Measurements from ENCODE around the gene BOLA3. TPM values are rescaled to one million over a fixed set of nuclear protein-coding genes. Genes with fewer than 3 reads are reported as not detected.
"Not testable (repeated sequence)": the region's sequence is repeated elsewhere in the genome, so short reads cannot be mapped to it uniquely, and the experiment has no call there.

BOLA3 gene
- total RNA-seq, 1 donor from 2014 or later: 35.6 TPM

DNA sequence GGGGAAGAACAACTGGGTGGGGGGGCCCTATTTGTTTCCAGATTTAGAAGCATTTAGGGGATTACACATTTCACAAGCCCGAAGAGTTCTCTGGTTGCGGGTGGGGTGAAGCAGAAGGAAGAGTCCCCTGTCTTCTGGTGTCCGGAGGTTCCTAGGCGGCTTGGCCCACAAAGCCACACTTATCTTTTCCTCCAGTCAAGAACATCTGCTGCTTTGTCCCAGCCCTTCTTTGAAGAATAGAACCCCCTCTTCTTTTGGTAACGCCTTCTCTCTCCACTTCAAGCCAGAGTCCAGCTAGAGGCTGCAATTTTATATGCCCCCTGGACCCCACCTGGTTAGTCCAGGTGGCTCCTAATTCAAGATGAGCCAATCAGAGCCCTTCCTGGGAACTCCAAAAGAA is 15.8 kb downstream of the BOLA3 start:
- Mint-ChIP-seq H3K27ac (no peak overlapping the region), H3K36me3 (peaks cover 10% of the 10 kb centered on the region), H3K4me3 (no peak overlapping the region)

DNA sequence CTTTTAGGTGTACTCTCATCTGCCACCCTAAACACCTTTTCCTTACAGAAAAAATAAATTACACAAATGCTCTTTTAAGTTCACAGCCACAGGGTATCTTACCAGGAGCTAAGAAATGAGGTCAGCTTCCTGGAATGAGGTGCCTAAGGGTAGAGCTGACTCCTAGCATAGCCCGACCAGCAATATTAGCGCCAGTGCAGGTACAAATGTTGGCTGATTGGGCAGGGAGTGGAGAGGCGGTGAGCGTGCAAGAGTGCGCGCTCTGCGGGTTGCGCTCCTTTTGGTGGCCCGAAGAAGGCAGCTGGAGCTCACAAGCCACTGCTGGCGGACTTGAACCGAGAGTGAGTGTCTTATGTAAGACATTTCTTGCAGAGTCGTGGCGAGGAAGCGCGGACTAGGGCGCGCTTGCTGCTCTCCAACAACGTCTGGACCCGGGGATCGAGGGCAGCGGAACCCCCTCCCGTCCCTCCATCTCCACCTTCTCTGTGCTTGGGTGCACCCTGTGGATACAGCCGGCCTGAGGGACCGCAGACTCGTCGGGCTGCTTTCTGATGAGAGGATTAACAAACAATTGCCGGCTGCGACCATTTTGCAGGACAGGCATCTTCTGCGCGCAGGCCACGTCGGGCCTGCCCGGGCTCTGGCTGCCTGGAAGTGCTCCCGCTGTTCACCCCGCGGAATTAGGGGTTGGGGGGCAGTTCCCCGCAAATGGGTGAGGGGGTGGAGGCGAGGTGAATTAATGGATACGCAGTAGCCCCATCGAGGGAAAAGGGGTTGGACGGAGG is 17.3 kb downstream of the BOLA3 start:
- TF ChIP-seq CTCF (conservative IDR thresholded peaks at IDR 0.05): no peak
- DNase-seq (ENCODE audit: extremely low spot score, unreplicated experiment): no peak

More for the DNA sequence above, 15.8 kb downstream of the BOLA3 start:
- TF ChIP-seq CTCF (conservative IDR thresholded peaks at IDR 0.05): no peak
- DNase-seq (ENCODE audit: extremely low spot score, unreplicated experiment): no peak
- Mint-ChIP-seq H3K9me3 (no peaks in the 10 kb centered on the region), H3K4me1 (ENCODE audit: unreplicated experiment) (no peaks in the 10 kb centered on the region), H3K27me3 (peaks cover 3% of the 10 kb centered on the region)

GRCh38 chr2:74128206-74128605 is 19.5 kb downstream of the BOLA3 start:
- Mint-ChIP-seq H3K9me3 (no peaks in the 10 kb centered on the region), H3K36me3 (peaks cover 3% of the 10 kb centered on the region), H3K27ac (no peak overlapping the region)

More for the DNA sequence above, 17.3 kb downstream of the BOLA3 start:
- Mint-ChIP-seq H3K9me3 (no peaks in the 10 kb centered on the region), H3K27me3 (peaks cover 3% of the 10 kb centered on the region), H3K27ac (no peak overlapping the region), H3K36me3 (peaks cover 10% of the 10 kb centered on the region), H3K4me3 (no peak overlapping the region), H3K4me1 (ENCODE audit: unreplicated experiment) (no peaks in the 10 kb centered on the region)

DNA sequence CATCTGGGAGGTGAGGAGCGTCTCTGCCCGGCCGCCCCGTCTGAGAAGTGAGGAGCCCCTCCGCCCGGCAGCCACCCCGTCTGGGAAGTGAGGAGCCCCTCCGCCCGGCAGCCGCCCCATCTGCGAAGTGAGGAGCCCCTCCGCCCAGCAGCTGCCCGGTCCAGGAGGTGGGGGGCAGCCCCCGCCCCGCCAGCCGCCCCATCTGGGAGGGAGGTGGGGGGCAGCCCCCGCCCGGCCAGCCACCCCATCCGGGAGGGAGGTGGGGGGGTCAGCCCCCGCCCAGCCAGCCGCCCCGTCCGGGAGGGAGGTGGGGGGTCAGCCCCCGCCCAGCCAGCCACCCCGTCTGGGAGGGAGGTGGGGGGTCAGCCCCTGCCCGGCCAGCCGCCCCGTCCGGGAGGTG is 23.8 kb downstream of the BOLA3 start:
- H3K4me3 Mint-ChIP-seq; H3K27ac Mint-ChIP-seq; DNase-seq (ENCODE audit: extremely low spot score, unreplicated experiment); H3K9me3 Mint-ChIP-seq; H3K36me3 Mint-ChIP-seq; H3K27me3 Mint-ChIP-seq; H3K4me1 Mint-ChIP-seq (ENCODE audit: unreplicated experiment): not testable (repeated sequence)

More at GRCh38 chr2:74128206-74128605, 19.5 kb downstream of the BOLA3 start:
- DNase-seq (ENCODE audit: extremely low spot score, unreplicated experiment): no peak
- Mint-ChIP-seq H3K4me1 (ENCODE audit: unreplicated experiment) (no peaks in the 10 kb centered on the region), H3K27me3 (peaks cover 3% of the 10 kb centered on the region), H3K4me3 (no peak overlapping the region)
- peak; percentile 62 for TF ChIP-seq CTCF (conservative IDR thresholded peaks at IDR 0.05)

- not testable (repeated sequence) for H3K9me3 Mint-ChIP-seq; H3K4me1 Mint-ChIP-seq (ENCODE audit: unreplicated experiment); H3K4me3 Mint-ChIP-seq; H3K27me3 Mint-ChIP-seq; H3K27ac Mint-ChIP-seq; H3K36me3 Mint-ChIP-seq; DNase-seq (ENCODE audit: extremely low spot score, unreplicated experiment)
These were observed 25.9 kb downstream of the BOLA3 start for GRCh38 chr2:74121846-74122245.

- peak overlapping the region; percentile 77 for H3K4me3 Mint-ChIP-seq
- peak overlapping the region; percentile 50 for H3K27ac Mint-ChIP-seq
These were observed 27.5 kb downstream of the BOLA3 start for GRCh38 chr2:74119912-74120825.

More at GRCh38 chr2:74119912-74120825, 27.5 kb downstream of the BOLA3 start:
- no peak for DNase-seq (ENCODE audit: extremely low spot score, unreplicated experiment)
- Mint-ChIP-seq H3K36me3 (no peaks in the 10 kb centered on the region), H3K4me1 (ENCODE audit: unreplicated experiment) (no peaks in the 10 kb centered on the region), H3K9me3 (peaks cover 5% of the 10 kb centered on the region), H3K27me3 (peaks cover under 1% of the 10 kb centered on the region)
- no peak for TF ChIP-seq CTCF (conservative IDR thresholded peaks at IDR 0.05)

All from type B pancreatic cell (in vitro differentiated cells).